SH-SY5Y (cell line): ENCODE results near the gene LSAMP.

Source experiments
- GATA2 ChIP-seq: IDR thresholded peaks from 2 replicates; pipeline ENCODE4 v1.6.1; 2011; ENCODE audit warnings: mild to moderate bottlenecking, low read depth, low read length
- GATA3 ChIP-seq: IDR thresholded peaks from 2 replicates; pipeline ENCODE4 v1.6.1; 2011; ENCODE audit warnings: low read depth, mild to moderate bottlenecking, low read length, moderate library complexity

GRCh38 chr3:116118475-116119169 is 326.7 kb downstream of the LSAMP start:
- TF ChIP-seq GATA2 (no peak), GATA3 (no peak; the same call in 1 of the 2 replicates)
